OCI-LY1 (cell line): Measurements from ENCODE around the gene PPP1R7.

Experiments
- EZH2 ChIP-seq: fragments of 200-600 bp; sonication (generic), shearing (Covaris generic); IDR thresholded peaks from 2 replicates; pipeline ENCODE4 v1.8.0; 2017; ENCODE audit warnings: borderline replicate concordance, mixed run types, mild to moderate bottlenecking, antibody characterized with exemption, low read length, moderate library complexity, mixed read lengths
- TF ChIP-seq, protein P1 (sequence below): fragments of 200-600 bp; sonication (generic), shearing (Covaris generic); IDR thresholded peaks from 2 replicates; pipeline ENCODE4 v1.5.1; 2017; ENCODE audit warnings: mild to moderate bottlenecking, antibody characterized with exemption, low read length, moderate library complexity, mixed read lengths

DNA sequence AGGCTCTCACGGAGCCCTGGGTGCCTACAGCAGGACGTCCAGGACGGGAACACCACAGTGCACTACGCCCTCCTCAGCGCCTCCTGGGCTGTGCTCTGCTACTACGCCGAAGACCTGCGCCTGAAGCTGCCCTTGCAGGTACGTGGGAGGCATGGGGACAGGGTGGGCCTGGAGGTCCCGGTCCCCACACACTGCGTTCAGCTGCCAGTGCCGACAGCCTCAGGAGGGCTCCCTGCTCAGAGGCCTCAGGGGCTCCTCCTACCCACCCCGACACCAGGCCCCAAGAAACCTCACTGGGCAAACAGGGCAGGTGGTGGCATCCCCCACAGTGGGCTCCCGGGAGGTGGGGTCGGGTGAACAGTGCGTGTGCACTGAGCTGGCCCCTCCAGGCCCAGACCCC is 49.0 kb downstream of the PPP1R7 start:
- TF ChIP-seq, protein P1, sequence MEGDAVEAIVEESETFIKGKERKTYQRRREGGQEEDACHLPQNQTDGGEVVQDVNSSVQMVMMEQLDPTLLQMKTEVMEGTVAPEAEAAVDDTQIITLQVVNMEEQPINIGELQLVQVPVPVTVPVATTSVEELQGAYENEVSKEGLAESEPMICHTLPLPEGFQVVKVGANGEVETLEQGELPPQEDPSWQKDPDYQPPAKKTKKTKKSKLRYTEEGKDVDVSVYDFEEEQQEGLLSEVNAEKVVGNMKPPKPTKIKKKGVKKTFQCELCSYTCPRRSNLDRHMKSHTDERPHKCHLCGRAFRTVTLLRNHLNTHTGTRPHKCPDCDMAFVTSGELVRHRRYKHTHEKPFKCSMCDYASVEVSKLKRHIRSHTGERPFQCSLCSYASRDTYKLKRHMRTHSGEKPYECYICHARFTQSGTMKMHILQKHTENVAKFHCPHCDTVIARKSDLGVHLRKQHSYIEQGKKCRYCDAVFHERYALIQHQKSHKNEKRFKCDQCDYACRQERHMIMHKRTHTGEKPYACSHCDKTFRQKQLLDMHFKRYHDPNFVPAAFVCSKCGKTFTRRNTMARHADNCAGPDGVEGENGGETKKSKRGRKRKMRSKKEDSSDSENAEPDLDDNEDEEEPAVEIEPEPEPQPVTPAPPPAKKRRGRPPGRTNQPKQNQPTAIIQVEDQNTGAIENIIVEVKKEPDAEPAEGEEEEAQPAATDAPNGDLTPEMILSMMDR, result no peak
- TF ChIP-seq EZH2, result no peak
